ENCODE results near the gene CGB1.
"Not testable (repeated sequence)": the region's sequence is repeated elsewhere in the genome, so short reads cannot be mapped to it uniquely, and the experiment has no call there.

DNA sequence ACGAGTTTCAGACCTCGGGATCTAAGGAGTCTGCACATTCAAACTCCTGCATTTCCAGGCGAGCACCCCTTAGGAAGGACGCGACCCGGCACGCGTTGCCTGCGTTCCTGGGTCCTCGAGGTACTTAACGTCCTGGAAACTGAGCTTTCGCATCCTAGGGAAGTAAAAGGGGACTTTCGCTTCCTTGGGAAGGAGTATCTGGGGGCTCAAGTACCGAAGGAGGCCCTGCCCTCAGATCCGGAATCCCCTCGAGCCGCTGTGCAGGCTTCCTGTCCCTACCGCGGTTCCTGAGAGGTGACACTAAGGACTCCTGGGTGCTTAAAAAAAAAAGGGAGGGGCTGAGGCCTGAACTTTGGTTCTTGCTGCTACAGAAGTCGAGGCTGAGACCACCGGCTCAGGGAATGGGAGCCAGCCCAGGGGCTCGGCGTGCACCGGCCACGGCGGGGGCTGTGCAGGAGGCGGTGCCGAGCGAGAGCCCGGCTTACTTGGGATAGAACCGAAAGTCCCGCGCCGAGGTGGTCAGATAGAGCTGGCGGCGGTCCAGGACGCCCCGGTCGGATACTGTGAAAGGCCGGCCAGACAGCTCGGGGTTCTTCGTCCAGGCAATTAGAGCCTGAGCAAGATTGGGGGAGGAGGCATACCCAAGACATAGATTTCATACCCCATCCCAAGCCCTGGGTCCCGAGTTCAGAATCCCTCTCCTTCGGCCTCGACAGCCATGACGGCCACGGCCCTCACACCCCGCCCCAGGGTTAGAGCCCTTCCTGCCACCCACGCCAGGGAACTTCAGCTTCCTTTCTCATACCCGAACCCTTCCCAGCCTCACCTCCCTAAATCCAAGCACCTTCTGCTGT is 18.1 kb downstream of the CGB1 start:
- TF ChIP-seq, protein P1, sequence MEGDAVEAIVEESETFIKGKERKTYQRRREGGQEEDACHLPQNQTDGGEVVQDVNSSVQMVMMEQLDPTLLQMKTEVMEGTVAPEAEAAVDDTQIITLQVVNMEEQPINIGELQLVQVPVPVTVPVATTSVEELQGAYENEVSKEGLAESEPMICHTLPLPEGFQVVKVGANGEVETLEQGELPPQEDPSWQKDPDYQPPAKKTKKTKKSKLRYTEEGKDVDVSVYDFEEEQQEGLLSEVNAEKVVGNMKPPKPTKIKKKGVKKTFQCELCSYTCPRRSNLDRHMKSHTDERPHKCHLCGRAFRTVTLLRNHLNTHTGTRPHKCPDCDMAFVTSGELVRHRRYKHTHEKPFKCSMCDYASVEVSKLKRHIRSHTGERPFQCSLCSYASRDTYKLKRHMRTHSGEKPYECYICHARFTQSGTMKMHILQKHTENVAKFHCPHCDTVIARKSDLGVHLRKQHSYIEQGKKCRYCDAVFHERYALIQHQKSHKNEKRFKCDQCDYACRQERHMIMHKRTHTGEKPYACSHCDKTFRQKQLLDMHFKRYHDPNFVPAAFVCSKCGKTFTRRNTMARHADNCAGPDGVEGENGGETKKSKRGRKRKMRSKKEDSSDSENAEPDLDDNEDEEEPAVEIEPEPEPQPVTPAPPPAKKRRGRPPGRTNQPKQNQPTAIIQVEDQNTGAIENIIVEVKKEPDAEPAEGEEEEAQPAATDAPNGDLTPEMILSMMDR (IDR thresholded peaks at IDR 0.05; ENCODE audit: low read length): not testable (repeated sequence)
- TF ChIP-seq EZH2phosphoT487 (IDR thresholded peaks at IDR 0.05; ENCODE audit: low read length): not testable (repeated sequence)
